ENCODE data around the gene SUPT16H. TPM values are rescaled to one million over a fixed set of nuclear protein-coding genes. Genes with fewer than 3 reads are reported as not detected.

SUPT16H gene
- total RNA-seq (2014; rRNA removed; shearing (Covaris generic)) (154 and 187 TPM in 2 replicates), polyA plus RNA-seq (2016; fragmentation: Nextera tagmentation; extraction: Ambion mirVana) (260 and 268 TPM in 2 replicates)
- long read RNA-seq, full-length matches to known transcripts, result 11 of 190 reads
- long read RNA-seq, partial matches to known transcripts, result 161 of 190 reads
- long read RNA-seq, other reads (novel, unspliced or antisense), result 18 of 190 reads

GRCh38 chr14:21383848-21384493 lies at the start of gene SUPT16H:
Gene SUPT16H, minus strand, starts transcription at chr14:21384019. Its CDS starts 92 bp downstream, at chr14:21383927.
- Histone ChIP-seq H3K27ac (ENCODE audit: low read depth) (peak within 1 kb of the TSS; percentile 91), H3F3A (replicated peaks; ENCODE audit: low read depth) (peaks cover 9% of the 10 kb centered on the region), H3K36me3 (ENCODE audit: insufficient read depth) (peaks cover 12% of the 10 kb centered on the region), H4K20me1 (replicated peaks; ENCODE audit: insufficient read depth) (peaks cover 19% of the 10 kb centered on the region), H2AFZ (peak within 1 kb of the TSS; percentile 48), H3K27me3 (ENCODE audit: insufficient read depth) (no peaks in the 10 kb centered on the region), H3K4me3 (peak within 1 kb of the TSS; percentile 87), H3K4me2 (peak within 1 kb of the TSS; percentile 81), H3K9me2 (ENCODE audit: insufficient read depth) (no peaks in the 10 kb centered on the region), H3K4me1 (ENCODE audit: insufficient read depth) (peaks cover 3% of the 10 kb centered on the region; the same call in 1 of the 2 replicates), H3K79me2 (replicated peaks; ENCODE audit: insufficient read depth) (peaks cover 48% of the 10 kb centered on the region)
- Mint-ChIP-seq H3K4me3 (peak within 1 kb of the TSS; percentile 97), H3K4me1 (peaks cover 10% of the 10 kb centered on the region), H3K27me3 (ENCODE audit: insufficient read depth, low read depth, poor library complexity) (peaks cover 16% of the 10 kb centered on the region), H3K9me3 (no peaks in the 10 kb centered on the region), H3K27ac (peak within 1 kb of the TSS; percentile 100), H3K36me3 (ENCODE audit: low read depth) (peaks cover 45% of the 10 kb centered on the region)
- TF ChIP-seq STAT1 (IDR thresholded peaks at IDR 0.05; ENCODE audit: unreplicated experiment), result no peak
- no peak for TF ChIP-seq EZH2 (IDR thresholded peaks at IDR 0.05; ENCODE audit: low read depth, unreplicated experiment)
- TF ChIP-seq, protein P1, sequence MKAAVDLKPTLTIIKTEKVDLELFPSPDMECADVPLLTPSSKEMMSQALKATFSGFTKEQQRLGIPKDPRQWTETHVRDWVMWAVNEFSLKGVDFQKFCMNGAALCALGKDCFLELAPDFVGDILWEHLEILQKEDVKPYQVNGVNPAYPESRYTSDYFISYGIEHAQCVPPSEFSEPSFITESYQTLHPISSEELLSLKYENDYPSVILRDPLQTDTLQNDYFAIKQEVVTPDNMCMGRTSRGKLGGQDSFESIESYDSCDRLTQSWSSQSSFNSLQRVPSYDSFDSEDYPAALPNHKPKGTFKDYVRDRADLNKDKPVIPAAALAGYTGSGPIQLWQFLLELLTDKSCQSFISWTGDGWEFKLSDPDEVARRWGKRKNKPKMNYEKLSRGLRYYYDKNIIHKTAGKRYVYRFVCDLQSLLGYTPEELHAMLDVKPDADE (IDR thresholded peaks at IDR 0.05), result no peak
- no peak for TF ChIP-seq REST (IDR thresholded peaks at IDR 0.05; ENCODE audit: unreplicated experiment)
- TF ChIP-seq CTCF (conservative IDR thresholded peaks at IDR 0.05; ENCODE audit: low read depth in 2 of 2), result 0 out of 4 replicates have a peak, but pooled peaks of 1 of the 2 experiments have one; percentile 3
- TF ChIP-seq NANOG (IDR thresholded peaks at IDR 0.05; ENCODE audit: borderline replicate concordance), result no peak
- TF ChIP-seq EZH2phosphoT487 (IDR thresholded peaks at IDR 0.05; ENCODE audit: unreplicated experiment), result no peak
- peak; percentile 55 for TF ChIP-seq CREB1 (CRISPR knock-in tag; IDR thresholded peaks at IDR 0.05; ENCODE audit: low read depth)
- TF ChIP-seq, protein P2, sequence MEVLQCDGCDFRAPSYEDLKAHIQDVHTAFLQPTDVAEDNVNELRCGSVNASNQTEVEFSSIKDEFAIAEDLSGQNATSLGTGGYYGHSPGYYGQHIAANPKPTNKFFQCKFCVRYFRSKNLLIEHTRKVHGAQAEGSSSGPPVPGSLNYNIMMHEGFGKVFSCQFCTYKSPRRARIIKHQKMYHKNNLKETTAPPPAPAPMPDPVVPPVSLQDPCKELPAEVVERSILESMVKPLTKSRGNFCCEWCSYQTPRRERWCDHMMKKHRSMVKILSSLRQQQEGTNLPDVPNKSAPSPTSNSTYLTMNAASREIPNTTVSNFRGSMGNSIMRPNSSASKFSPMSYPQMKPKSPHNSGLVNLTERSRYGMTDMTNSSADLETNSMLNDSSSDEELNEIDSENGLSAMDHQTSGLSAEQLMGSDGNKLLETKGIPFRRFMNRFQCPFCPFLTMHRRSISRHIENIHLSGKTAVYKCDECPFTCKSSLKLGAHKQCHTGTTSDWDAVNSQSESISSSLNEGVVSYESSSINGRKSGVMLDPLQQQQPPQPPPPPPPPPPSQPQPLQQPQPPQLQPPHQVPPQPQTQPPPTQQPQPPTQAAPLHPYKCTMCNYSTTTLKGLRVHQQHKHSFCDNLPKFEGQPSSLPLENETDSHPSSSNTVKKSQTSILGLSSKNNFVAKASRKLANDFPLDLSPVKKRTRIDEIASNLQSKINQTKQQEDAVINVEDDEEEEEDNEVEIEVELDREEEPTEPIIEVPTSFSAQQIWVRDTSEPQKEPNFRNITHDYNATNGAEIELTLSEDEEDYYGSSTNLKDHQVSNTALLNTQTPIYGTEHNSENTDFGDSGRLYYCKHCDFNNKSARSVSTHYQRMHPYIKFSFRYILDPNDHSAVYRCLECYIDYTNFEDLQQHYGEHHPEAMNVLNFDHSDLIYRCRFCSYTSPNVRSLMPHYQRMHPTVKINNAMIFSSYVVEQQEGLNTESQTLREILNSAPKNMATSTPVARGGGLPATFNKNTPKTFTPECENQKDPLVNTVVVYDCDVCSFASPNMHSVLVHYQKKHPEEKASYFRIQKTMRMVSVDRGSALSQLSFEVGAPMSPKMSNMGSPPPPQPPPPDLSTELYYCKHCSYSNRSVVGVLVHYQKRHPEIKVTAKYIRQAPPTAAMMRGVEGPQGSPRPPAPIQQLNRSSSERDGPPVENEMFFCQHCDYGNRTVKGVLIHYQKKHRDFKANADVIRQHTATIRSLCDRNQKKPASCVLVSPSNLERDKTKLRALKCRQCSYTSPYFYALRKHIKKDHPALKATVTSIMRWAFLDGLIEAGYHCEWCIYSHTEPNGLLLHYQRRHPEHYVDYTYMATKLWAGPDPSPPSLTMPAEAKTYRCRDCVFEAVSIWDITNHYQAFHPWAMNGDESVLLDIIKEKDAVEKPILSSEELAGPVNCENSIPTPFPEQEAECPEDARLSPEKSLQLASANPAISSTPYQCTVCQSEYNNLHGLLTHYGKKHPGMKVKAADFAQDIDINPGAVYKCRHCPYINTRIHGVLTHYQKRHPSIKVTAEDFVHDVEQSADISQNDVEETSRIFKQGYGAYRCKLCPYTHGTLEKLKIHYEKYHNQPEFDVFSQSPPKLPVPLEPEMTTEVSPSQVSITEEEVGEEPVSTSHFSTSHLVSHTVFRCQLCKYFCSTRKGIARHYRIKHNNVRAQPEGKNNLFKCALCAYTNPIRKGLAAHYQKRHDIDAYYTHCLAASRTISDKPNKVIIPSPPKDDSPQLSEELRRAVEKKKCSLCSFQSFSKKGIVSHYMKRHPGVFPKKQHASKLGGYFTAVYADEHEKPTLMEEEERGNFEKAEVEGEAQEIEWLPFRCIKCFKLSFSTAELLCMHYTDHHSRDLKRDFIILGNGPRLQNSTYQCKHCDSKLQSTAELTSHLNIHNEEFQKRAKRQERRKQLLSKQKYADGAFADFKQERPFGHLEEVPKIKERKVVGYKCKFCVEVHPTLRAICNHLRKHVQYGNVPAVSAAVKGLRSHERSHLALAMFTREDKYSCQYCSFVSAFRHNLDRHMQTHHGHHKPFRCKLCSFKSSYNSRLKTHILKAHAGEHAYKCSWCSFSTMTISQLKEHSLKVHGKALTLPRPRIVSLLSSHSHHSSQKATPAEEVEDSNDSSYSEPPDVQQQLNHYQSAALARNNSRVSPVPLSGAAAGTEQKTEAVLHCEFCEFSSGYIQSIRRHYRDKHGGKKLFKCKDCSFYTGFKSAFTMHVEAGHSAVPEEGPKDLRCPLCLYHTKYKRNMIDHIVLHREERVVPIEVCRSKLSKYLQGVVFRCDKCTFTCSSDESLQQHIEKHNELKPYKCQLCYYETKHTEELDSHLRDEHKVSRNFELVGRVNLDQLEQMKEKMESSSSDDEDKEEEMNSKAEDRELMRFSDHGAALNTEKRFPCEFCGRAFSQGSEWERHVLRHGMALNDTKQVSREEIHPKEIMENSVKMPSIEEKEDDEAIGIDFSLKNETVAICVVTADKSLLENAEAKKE (CRISPR knock-in tag; IDR thresholded peaks at IDR 0.05), result no peak
- no peak for TF ChIP-seq ZNF114 (CRISPR knock-in tag; IDR thresholded peaks at IDR 0.05)
- no peak; the same call in 1 of the 2 replicates for TF ChIP-seq POLR2AphosphoS5 (IDR thresholded peaks at IDR 0.05; ENCODE audit: low read depth)
- TF ChIP-seq JUNB (IDR thresholded peaks at IDR 0.05; ENCODE audit: unreplicated experiment), result no peak
- TF ChIP-seq ZNF331 (CRISPR knock-in tag; IDR thresholded peaks at IDR 0.05; ENCODE audit: low read depth), result no peak
- ATAC-seq (peak; percentile 95), DNase-seq (ENCODE audit: low spot score) (peak; percentile 99)

Measured in GM23338 (cell line).